Stimulated activated naive CD8-positive, alpha-beta T cell treated with anti-CD3 and anti-CD28 coated beads, Interleukin-15, Interleukin-2, amounts not matched to agents 100 U/mL and 50 U/mL, for 24 hours (primary cell): ENCODE data around the gene INTS7.
A peak's percentile ranks its signal among the peaks of the same experiment; 100 is the strongest.

Source experiments
- ATAC-seq: fragments of 150-1000 bp; cut with Tn5 transposase; one replicate; pipeline ENCODE4 v1.10.0; 2021
- DNase-seq: peaks from one replicate; pipeline ENCODE4 v3.0.0; 2021

The INTS7 gene, protein sequence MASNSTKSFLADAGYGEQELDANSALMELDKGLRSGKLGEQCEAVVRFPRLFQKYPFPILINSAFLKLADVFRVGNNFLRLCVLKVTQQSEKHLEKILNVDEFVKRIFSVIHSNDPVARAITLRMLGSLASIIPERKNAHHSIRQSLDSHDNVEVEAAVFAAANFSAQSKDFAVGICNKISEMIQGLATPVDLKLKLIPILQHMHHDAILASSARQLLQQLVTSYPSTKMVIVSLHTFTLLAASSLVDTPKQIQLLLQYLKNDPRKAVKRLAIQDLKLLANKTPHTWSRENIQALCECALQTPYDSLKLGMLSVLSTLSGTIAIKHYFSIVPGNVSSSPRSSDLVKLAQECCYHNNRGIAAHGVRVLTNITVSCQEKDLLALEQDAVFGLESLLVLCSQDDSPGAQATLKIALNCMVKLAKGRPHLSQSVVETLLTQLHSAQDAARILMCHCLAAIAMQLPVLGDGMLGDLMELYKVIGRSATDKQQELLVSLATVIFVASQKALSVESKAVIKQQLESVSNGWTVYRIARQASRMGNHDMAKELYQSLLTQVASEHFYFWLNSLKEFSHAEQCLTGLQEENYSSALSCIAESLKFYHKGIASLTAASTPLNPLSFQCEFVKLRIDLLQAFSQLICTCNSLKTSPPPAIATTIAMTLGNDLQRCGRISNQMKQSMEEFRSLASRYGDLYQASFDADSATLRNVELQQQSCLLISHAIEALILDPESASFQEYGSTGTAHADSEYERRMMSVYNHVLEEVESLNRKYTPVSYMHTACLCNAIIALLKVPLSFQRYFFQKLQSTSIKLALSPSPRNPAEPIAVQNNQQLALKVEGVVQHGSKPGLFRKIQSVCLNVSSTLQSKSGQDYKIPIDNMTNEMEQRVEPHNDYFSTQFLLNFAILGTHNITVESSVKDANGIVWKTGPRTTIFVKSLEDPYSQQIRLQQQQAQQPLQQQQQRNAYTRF

DNA sequence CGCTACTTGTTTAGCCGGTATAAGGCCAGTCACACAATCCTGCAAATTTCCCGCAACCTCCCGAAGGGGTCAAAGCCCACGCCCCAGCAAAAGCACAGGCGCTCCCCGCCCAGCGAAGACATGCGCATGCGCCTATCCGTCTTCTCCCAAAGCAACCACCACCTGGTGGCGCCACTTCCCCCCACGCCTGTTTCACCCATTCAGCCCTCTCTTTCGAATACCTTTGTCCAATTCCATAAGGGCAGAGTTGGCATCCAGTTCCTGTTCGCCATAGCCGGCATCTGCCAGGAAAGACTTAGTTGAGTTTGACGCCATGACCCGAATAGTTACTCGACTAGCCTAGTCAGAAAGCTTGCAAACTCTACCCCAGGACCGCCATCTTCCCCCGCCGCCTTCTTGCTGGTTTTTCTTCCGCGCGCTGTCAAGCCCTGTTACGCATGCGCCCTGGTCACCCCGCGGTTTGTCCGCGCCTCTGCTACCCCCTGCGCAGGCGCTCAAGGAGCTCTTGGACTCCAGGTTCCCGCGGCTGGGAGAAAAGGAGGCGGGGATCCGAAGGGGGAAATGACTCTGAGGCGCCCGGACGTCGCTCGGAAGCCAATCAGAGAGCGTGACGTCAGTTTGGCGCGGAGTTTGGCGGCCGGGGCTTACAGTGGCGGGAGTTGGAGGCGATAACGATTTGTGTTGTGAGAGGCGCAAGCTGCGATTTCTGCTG is at the start of gene INTS7, which contains the start of gene DTL:
Gene INTS7, minus strand, starts transcription at position 435 of the 712 bp plus-strand sequence. Its CDS starts 120 bp downstream, at position 315.
Gene DTL, plus strand, starts transcription at position 626 of the 712 bp plus-strand sequence. CDS start 143 bp downstream, outside the sequence.
- DNase-seq (peak; percentile 98), ATAC-seq (peak; percentile 82)

- DNase-seq: no peak
- no peak for ATAC-seq
Measured at GRCh38 chr1:212082765-212083406, 47.5 kb upstream of the INTS7 start.

DNA sequence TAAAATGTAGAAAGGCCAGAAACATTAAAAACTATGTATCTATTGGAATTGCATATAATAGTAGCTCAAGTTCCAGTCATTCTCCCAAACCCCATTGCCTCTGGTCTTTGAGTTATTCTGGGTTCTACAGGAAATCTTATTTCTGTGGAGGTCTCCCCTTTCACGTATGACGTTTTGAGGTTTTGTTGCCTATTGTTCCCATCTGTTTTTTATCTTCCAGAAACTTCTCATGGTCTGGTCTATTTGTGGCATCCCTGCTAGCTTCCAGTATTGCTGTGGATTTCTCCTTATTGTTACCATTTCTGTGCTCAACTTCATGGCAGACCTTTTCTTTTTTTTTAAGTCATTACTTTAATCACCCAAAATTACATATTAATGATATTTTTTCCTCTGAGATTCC is 43.5 kb upstream of the INTS7 start:
- ATAC-seq (no peak), DNase-seq (no peak)

GRCh38 chr1:212077028-212077427 is 41.7 kb upstream of the INTS7 start:
- ATAC-seq (no peak), DNase-seq (no peak)

- no peak for DNase-seq
Measured at GRCh38 chr1:212074856-212075255, 39.5 kb upstream of the INTS7 start.

DNA sequence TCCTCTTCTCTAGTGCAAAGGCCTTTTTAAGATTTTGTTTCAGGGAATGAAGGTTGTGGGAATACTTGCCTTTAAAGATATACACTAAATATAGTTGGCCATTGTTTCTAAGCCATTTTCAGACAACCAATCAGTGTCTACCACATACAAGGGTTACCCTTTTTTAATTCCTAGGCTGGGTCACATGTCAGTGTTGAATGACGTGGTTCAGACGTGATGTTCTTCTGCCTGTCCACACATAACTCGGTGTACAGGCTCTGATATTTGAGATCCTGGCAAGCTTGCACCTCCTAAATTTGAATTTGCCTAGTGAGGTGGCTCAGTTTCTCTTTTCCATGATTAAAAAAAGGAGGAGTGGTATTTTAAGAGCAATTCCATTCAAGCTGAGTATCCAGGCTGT is 39.0 kb upstream of the INTS7 start:
- DNase-seq: no peak

More at GRCh38 chr1:212074856-212075255, 39.5 kb upstream of the INTS7 start:
- no peak for ATAC-seq

GRCh38 chr1:212073490-212073889 is 38.1 kb upstream of the INTS7 start:
- DNase-seq: no peak
- no peak for ATAC-seq

More for the DNA sequence above, 39.0 kb upstream of the INTS7 start:
- no peak for ATAC-seq

DNA sequence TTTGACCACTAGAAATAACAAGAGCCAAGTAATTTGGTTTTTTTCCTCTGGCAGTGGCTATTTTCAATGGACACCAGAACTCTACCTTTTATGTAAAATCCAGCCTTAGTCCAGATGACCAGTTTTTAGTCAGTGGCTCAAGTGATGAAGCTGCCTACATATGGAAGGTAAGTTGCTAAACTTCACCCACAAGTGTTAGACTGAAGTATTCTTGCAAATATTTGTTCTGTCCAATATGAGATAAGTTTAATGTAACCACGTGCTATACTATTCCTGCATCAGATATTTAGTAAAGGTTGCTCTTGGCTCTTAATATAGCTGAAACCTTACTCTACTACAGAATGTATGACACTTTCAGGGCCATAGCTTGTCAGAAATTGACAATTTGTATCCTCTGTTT is 36.7 kb upstream of the INTS7 start:
- no peak for DNase-seq
- ATAC-seq: no peak

- ATAC-seq (no peak), DNase-seq (no peak)
Measured at GRCh38 chr1:212070720-212071302, 35.5 kb upstream of the INTS7 start.

DNA sequence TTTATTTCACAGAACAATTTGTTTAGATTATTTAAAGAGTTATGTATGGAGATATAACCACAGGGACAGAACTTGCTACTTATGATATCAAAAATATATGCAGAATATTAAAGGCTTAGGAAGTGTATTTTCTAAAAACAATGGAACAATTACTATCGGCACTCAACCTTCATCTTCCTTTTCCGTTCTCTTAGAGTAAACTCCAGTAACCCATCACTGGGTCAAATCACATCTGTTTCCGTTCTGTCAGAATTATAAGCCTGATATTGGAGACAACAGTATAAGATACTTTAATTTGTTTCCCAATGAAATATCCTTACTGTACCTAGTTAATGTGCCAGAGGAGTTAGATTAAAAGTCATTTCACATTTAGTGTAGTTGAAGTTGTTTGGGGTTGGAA is 32.4 kb upstream of the INTS7 start:
- ATAC-seq (no peak), DNase-seq (no peak)

DNA sequence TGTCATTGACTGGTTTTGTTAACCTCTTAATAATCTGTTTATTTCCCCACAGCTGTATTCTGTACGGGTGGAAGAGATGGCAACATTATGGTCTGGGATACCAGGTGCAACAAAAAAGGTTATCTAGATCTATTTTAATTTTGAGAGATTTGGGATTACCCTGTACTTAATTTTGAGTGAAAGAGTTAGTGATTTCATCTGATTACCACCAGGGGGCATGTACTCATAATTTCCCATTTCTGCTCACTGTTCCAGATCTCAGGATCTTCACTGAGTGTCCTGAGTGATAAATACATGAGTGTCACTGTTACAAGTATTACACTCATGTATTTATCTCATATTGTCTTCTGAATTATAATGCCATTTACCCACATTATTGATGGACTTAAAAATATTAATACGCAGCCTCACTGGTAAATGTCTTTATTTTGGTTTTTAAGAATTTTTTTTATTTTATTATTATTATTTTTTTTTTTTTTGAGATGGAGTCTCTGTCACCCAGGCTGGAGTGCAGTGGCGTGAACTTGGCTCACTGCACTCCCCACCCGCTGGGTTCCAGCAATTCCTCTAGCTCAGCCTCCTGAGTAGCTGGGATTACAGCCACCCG is 27.6 kb upstream of the INTS7 start:
- DNase-seq (no peak), ATAC-seq (no peak)

GRCh38 chr1:212060632-212061472 is 25.5 kb upstream of the INTS7 start:
- DNase-seq (no peak), ATAC-seq (no peak)

- ATAC-seq: no peak
- no peak for DNase-seq
Measured at GRCh38 chr1:212055333-212055732, 20.0 kb upstream of the INTS7 start.

DNA sequence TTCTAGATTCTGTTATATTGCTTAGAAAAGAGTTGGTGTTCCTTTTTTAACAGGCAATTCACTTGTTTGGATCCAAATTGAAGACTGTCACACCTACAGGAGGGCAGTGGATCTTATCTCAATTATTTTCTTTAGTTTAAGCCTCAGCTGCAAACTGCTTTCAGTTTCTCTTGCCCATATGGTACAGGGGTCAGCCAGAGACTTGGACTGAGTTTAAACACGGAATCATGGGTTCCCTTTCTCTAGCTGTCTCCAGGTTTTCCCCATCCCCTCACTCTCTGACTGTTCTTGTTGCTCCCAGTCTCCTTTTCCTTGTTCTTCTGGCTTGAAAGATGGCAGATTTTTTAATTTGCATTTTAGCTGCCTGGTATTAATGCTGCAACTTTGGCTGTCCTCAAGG is 18.6 kb upstream of the INTS7 start:
- DNase-seq (no peak), ATAC-seq (no peak)

DNA sequence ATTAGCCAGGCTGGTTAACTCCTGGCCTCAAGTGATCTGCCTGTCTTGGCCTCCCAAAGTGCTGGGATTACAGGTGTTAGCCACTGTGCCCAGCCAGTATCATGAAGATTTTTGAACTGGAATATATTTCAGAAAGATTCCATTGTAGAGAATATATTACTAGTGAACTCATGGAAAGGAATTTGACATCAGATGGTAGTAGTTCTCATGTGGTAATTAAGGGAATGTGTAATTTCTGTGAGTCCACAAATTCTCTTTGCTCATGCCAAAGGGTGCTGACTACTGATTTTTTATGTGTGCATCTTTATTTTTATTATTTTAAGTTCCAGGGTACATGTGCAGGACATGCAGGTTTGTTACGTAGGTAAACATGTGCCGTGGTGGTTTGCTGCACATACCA is 10.6 kb upstream of the INTS7 start:
- DNase-seq: no peak
- ATAC-seq: no peak

DNA sequence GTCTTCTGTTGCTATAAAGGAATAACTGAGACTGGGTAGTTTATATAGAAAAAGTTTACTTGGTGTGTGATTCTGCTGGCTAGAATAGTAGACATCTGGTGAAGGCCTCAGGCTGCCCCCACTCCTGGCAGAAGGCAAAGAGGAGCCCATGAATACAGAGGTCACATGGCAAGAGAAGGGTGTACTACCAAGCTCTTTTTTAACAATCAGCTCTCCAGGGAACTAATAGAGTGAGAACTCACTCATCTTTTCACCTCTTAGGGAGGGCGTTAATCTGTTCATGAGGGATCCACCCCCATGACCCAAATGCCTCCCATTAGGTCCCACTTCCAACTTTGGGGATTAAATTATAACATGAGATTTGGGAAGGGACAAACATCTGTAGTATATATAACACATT is 9.5 kb upstream of the INTS7 start:
- no peak for DNase-seq
- ATAC-seq: no peak

- no peak for ATAC-seq
- no peak for DNase-seq
Measured at GRCh38 chr1:212042436-212042835, 7.1 kb upstream of the INTS7 start.

DNA sequence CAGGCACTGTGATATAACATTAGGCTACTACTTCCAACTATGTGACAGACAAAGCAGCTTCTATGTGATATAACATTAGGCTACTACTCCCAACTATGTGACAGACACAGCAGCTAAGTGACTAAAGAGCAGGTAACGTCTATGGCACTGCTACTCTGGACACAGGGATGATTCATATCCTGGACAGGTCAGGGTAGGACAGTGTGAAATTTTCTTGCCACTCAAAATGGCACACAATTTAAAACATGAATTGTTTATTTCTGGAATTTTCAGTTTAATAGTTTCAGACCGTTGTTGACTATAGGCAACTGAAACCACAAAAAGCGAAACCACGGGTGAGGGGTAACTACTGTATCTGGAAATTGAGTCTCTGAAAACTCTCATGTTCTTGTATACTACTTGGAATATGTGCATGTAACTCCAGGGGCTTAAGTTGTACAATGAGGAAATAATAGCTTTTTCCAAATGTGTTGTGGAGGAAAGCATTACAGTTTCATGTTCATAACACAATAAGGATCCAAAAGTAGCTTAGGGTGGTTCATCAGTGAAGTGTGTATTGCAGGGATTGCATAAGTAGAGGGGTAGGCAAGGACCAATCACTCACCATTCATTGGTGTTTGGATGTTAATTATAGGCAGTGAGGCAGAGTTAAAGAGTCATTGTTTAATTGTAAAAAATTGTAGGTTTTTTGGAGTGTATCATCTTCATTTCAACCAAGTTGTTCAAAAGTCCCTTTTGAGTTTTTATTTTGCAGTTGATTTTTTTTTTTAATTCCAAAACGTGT is 5.5 kb upstream of the INTS7 start:
- ATAC-seq (no peak), DNase-seq (no peak)

DNA sequence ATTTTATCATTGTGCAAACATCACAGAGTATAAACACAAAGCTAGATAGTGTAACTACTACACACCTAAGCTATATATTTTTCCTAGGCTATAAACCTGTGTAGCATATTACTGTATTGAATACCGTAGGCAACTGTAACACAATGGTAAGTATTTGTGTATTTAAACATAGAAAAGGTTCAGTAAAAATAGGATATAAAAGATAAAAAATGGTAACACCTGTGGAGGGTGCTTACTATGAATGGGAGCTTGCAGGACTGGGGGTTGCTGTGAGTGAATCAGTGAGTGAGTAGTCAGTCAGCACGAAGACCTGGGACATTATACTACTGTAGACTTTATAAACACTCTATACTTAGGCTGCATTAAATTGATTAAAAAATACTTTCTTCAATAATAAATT is 4.3 kb upstream of the INTS7 start:
- DNase-seq (no peak), ATAC-seq (no peak)
